22Rv1 (cell line): ENCODE data around the gene JMJD1C.

Experiments
- ZFX ChIP-seq: fragments of 450-650 bp; IDR thresholded peaks from 2 replicates; pipeline ENCODE4 v1.6.1; 2017; ENCODE audit warnings: antibody characterized with exemption, borderline replicate concordance
- TF ChIP-seq, protein P1 (sequence below): fragments of 450-650 bp; IDR thresholded peaks from 2 replicates; pipeline ENCODE4 v1.5.1; 2017; ENCODE audit warnings: mild to moderate bottlenecking

- TF ChIP-seq, protein P1, sequence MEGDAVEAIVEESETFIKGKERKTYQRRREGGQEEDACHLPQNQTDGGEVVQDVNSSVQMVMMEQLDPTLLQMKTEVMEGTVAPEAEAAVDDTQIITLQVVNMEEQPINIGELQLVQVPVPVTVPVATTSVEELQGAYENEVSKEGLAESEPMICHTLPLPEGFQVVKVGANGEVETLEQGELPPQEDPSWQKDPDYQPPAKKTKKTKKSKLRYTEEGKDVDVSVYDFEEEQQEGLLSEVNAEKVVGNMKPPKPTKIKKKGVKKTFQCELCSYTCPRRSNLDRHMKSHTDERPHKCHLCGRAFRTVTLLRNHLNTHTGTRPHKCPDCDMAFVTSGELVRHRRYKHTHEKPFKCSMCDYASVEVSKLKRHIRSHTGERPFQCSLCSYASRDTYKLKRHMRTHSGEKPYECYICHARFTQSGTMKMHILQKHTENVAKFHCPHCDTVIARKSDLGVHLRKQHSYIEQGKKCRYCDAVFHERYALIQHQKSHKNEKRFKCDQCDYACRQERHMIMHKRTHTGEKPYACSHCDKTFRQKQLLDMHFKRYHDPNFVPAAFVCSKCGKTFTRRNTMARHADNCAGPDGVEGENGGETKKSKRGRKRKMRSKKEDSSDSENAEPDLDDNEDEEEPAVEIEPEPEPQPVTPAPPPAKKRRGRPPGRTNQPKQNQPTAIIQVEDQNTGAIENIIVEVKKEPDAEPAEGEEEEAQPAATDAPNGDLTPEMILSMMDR, result no peak
- no peak for TF ChIP-seq ZFX
Observed at GRCh38 chr10:63129888-63130287, 335.9 kb downstream of the JMJD1C start.
